AG04449 (cell line): ENCODE measurements around the gene KCNJ15.

Source experiments
- CTCF ChIA-PET: fragments of 350-600 bp; formaldehyde crosslinking; extraction: SDS; loops from one replicate; lab custom pipeline; 2021; ENCODE audit warnings: antibody characterized with exemption; lab: Yijun Ruan, JAX
- POLR2A ChIA-PET: fragments of 400-600, 350-600 bp; formaldehyde crosslinking; extraction: SDS; loops from one replicate; lab custom pipeline; 2020; ENCODE audit warnings: antibody characterized with exemption, inconsistent platforms; lab: Yijun Ruan, JAX
- DNase-seq: peaks from one replicate; pipeline ENCODE4 v3.0.0-alpha.2; 2010; ENCODE audit warnings: low read depth, low spot score
- H3K4me3 ChIP-seq: 2 replicates; pipeline ENCODE4 v1.5.1; 2011; ENCODE audit warnings: low read depth, mild to moderate bottlenecking, control low read depth, low read length
- TF ChIP-seq, protein P1 (sequence below): IDR thresholded peaks from one replicate; pipeline ENCODE4 v1.5.1; 2011; ENCODE audit warnings: mild to moderate bottlenecking, moderate library complexity, low read length, control low read depth, inconsistent platforms; ENCODE audit not compliant: insufficient read depth; ENCODE audit errors: missing control alignments

The KCNJ15 gene

DNA sequence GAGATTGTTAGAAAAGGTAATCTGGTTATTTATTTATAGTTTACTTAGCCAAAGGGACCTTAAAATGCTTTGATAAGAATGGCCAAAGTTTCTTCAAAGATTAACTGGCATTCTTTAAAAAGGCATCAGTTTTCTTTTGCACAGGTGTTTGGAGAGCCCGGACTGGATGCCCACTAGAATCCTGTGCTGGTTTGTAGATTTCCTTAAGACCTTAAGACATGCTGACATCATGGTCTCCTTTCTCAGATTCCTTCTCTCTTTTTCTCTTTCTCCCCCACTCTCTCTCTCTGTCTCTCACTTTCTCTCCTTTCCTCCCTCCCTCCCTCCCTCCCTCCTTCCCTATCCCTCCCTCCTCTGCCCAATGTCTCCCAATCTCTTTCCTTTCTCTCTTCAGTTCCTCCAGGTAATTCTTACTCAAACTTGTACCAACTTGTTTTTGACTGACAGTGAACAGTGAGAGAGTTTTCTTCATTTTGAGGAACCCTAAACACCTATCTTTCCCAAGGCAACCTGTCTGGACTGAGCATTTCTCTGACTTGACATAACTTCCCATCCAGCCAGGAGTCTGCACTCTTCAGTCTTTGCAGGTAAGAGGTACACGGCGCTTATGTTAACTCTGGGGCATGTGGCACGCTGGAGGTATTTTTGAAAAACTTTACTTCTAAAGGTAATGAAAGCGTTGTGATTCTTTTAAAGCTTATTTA, at the start of gene KCNJ15:
TSS of gene KCNJ15 (plus strand) at position 393 of the 704 bp plus-strand sequence. CDS start 42,271 bp downstream, outside the sequence.
- POLR2A ChIA-PET = no interaction called here
- no peak for DNase-seq
- H3K4me3 ChIP-seq = no peak within 1 kb of the TSS
- CTCF ChIA-PET = no interaction called here
- TF ChIP-seq, protein P1, sequence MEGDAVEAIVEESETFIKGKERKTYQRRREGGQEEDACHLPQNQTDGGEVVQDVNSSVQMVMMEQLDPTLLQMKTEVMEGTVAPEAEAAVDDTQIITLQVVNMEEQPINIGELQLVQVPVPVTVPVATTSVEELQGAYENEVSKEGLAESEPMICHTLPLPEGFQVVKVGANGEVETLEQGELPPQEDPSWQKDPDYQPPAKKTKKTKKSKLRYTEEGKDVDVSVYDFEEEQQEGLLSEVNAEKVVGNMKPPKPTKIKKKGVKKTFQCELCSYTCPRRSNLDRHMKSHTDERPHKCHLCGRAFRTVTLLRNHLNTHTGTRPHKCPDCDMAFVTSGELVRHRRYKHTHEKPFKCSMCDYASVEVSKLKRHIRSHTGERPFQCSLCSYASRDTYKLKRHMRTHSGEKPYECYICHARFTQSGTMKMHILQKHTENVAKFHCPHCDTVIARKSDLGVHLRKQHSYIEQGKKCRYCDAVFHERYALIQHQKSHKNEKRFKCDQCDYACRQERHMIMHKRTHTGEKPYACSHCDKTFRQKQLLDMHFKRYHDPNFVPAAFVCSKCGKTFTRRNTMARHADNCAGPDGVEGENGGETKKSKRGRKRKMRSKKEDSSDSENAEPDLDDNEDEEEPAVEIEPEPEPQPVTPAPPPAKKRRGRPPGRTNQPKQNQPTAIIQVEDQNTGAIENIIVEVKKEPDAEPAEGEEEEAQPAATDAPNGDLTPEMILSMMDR = no peak

- POLR2A ChIA-PET = no interaction called here
- H3K4me3 ChIP-seq = no peak overlapping the region
- TF ChIP-seq, protein P1 = no peak
- no peak for DNase-seq
- CTCF ChIA-PET = interaction anchor here (0.6 to 9.2 kb wide), 4 partner anchors 10 to 148 kb away, joined by 3 to 94 read pairs (median 4); no protein-coding TSS in a partner anchor
Measured at GRCh38 chr21:38208118-38208517, 48.7 kb upstream of the KCNJ15 start.

DNA sequence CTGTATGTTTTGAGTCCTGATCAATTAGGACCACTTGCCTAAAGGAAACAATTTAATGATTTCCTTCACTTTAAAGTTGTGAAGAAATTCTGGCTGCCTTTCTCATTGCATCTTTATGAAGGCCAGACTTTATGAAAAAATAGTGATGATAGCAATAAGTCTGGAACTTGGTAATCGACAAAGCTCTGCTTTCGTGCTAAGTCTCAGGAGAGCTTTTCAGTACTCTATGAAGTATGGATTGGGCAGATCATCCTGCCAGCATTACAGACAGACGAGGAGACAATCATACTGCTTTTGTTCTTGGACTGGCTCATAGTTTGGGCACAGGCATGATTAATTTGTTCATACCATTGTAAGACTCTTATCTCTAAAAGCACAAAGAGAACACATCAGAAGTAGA, 45.5 kb upstream of the KCNJ15 start:
- TF ChIP-seq, protein P1 = no peak
- ChIA-PET CTCF (interaction anchor here (0.6 to 9.2 kb wide), 4 partner anchors 7 to 141 kb away, joined by 3 to 94 read pairs (median 5); no protein-coding TSS in a partner anchor), POLR2A (no interaction called here)
- H3K4me3 ChIP-seq = no peak overlapping the region
- no peak for DNase-seq

DNA sequence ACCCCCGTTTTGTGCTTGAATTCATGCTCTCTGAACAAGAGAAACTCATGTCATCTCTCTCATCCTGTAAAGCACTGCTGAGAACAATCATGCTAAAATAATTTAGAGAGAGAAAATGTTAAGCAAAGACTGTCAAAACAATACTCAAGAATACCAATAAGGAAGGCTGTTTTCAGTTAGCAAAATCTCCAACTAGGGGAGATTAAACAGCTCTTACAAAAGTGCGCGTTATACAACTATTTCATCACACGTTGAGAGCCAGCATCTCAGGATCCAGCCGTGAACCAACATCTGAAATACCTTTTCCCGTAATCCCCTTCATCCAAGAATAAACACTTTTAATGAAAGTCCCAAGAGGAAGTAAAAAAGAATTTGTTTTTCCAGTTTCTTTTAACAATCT, 44.1 kb upstream of the KCNJ15 start:
- DNase-seq = no peak
- no peak overlapping the region for H3K4me3 ChIP-seq
- TF ChIP-seq, protein P1 = no peak
- ChIA-PET CTCF (interaction anchor here (1.2 to 9.5 kb wide), 4 partner anchors 10 to 141 kb away, joined by 3 to 388 read pairs (median 4); no protein-coding TSS in a partner anchor), POLR2A (no interaction called here)

DNA sequence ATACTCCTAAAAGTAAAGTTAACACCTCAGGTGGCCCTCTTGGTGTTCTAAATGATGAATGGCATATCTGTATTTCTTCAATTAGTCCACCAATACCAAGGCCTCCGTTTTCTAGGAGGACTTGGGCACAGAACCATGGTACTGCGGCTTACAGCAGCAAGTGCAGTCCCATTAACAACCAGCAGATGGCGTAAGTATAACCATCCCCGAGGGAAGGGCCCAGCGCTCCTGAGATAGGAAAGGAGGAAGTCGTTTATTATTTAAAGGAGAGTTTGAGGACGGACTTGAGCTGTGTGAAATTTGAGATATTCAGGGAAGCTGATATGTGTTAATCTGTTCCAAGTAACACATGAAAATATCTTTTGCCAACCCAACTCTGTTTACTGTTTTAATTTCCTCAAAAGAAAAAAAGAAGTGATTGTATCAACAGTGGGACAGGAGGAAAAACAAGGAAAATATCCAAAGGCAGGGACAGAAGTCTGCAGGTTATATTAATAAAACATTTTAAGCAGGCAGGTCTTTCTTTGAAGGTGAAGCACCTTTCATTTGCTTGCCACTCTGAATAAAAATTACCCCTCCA, 37.7 kb upstream of the KCNJ15 start:
- H3K4me3 ChIP-seq = no peak overlapping the region
- CTCF ChIA-PET = interaction anchor here (0.5 to 9.5 kb wide), 37 partner anchors 8 to 546 kb away, joined by 3 to 388 read pairs (median 6); no protein-coding TSS in a partner anchor
- TF ChIP-seq, protein P1 = peak; percentile 90
- peak; percentile 5 for DNase-seq
- POLR2A ChIA-PET = no interaction called here

GRCh38 chr21:38220270-38220737, 36.5 kb upstream of the KCNJ15 start:
- no peak for DNase-seq
- TF ChIP-seq, protein P1 = no peak
- no peak overlapping the region for H3K4me3 ChIP-seq
- CTCF ChIA-PET = interaction anchor here (1.1 to 9.5 kb wide), 12 partner anchors 13 to 133 kb away, joined by 3 to 388 read pairs (median 14); no protein-coding TSS in a partner anchor
- POLR2A ChIA-PET = no interaction called here
